GM12801 (cell line): Measurements from ENCODE around the gene ZNF500.

Experiments
- TF ChIP-seq, protein P1 (sequence below): IDR thresholded peaks from one replicate; pipeline ENCODE4 v1.5.1; 2011; ENCODE audit warnings: control low read depth; ENCODE audit not compliant: insufficient read length; ENCODE audit errors: extremely low read depth

The ZNF500 gene

DNA sequence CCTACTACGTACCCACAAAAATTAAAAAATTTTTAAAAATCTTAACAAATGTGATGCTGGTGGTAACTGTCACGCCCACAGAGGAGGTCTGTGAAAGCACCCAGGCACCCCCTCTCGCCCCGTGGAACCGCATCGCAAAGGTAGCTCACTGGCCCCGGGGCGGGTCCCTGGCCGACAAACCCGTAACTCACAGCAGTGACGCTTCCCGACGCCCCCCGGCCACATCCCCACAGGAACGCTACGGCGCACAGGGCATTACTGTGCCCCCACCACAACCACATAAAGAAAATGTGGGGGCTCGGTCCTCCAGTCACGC, 33.3 kb downstream of the ZNF500 start:
- TF ChIP-seq, protein P1, sequence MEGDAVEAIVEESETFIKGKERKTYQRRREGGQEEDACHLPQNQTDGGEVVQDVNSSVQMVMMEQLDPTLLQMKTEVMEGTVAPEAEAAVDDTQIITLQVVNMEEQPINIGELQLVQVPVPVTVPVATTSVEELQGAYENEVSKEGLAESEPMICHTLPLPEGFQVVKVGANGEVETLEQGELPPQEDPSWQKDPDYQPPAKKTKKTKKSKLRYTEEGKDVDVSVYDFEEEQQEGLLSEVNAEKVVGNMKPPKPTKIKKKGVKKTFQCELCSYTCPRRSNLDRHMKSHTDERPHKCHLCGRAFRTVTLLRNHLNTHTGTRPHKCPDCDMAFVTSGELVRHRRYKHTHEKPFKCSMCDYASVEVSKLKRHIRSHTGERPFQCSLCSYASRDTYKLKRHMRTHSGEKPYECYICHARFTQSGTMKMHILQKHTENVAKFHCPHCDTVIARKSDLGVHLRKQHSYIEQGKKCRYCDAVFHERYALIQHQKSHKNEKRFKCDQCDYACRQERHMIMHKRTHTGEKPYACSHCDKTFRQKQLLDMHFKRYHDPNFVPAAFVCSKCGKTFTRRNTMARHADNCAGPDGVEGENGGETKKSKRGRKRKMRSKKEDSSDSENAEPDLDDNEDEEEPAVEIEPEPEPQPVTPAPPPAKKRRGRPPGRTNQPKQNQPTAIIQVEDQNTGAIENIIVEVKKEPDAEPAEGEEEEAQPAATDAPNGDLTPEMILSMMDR: no peak

DNA sequence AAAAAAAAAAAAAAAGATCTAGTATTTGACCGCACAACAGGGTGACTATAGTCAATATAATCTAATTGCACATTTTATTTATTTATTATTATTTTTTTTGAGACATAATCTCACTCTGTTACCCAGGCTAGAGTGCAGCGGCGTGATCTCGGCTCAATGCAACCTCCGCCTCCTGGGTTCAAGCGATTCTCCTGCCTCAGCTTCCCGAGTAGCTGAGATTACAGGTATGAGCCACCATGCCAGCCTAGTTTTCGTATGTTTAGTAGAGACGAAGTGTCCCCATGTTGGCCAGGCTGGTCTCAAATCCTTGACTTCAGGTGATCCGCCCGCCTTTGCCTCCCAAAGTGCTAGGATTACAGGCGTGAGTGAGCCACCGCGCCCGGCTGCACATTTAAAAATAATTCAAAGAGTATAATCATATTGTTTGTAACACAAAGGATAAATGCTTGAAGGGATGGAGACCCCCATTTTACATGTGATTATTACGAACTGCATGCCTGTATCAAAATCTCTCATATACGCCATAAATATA, 33.7 kb downstream of the ZNF500 start:
- TF ChIP-seq, protein P1: no peak

DNA sequence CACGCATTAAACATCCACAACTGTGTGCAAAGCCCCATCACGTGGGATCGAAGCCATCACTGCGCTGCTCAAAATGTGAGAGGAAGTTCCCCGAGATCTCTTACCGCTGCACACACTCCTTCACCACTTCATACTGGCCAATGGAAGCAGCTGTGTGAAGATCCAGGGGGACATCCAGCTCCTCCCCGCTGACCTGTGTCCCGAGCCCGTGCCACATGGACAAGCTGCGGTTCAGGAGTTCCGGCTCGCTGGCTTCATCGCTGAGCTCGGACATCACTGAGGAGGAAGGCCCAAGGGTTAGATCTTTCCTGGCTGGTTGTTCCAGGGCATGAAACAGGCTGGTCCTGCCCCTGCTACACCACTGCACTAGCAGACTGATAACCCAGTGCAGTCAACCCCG, 37.1 kb downstream of the ZNF500 start:
- TF ChIP-seq, protein P1: no peak

DNA sequence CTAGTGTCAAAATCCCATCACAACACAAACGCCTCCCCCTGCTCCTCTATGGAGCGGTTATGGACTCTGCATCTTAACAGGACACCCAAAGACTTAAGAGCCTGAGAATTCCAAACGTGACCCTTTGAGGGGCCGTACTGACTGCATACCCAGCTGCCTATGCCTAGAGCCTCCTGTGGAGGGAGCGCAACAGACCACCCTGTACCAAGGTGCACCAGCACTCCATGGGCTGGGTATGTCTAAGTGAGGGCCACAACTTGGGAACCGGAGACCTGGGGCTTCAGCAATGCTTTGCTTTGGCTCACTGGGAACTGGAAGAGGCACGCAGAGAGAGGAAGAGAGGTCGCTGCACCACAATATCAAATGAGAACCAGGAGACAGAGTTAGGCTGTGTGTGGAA, 38.3 kb downstream of the ZNF500 start:
- TF ChIP-seq, protein P1: no peak

DNA sequence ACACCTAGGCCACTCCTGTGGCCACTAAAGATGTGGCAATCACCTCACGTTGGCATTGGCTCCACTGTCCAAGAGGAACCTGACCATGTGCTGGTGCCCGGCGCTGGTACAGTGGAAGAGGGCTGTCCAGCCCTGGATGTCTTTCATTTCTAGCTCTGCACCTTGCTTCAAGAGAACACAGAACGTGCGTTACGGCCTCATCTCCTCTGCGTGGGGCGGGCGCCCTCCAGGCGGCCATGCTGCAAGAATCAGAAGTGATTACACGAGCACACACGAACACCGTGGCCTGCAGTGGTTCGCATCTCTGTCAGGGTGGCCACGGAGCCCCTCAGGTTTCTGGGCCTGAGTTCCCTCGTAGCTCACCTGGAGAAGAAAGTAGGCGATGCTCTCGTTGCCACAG, 40.3 kb downstream of the ZNF500 start:
- TF ChIP-seq, protein P1: no peak

DNA sequence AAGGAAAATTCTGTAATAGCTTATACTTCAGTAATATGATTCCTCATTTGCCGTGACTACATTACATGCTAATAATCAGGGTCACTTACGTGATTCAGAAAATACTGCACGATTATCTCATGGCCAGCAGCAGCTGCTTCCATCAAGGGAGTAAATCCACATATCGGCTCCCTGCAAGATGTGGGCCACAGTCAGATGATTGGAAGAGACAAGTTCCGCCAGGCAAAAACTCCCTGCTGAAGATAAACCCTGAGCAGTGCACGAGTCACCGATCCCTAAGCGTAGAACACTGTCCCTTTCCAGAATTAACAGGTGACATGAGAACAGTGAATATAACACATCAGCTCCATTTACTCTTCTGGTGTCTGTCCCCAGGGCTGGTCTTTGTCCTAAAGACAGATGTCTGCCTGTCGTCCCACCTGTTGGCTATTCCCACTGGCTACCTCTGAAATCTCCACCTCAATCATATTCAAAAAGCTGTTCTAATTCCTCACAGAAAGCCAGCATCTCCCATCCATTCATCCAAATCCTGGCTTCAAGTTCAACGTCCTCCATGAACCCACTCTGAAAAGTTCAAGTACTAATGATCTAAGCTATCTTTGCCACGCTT, 42.2 kb downstream of the ZNF500 start:
- TF ChIP-seq, protein P1: no peak

DNA sequence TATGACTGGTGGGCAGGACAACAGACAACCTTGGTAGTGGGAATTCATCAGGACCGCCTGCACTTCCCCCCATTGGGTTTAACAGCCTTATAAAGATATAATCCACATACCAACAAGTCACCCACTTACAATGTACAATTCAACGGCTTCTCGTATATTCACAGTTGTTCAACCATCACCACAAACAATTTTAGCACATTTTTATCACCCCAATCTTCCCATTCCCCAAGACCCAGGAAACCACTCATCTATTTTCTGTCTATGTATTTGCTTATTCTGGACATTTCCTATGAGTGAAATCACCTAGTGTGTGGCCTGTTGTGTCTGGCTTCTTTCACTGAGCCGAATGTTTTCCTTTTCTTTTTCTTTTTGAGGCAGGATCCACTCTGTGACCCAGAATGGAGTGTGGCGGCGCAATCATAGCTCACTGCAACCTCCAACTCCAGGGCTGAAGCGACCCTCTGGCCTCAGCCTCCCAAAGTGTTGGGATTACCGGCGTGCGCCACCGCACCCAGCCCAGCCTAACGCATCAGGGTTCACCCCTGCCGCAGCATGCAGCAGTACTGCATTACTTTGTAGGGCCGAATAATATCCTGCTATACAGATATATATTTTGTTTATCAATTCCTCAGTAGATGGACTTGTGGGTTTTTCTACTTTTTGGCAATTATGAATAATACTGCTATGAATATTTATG, 43.7 kb downstream of the ZNF500 start:
- TF ChIP-seq, protein P1: no peak
